ENCODE results near the gene NDUFB10. TPM values are rescaled to one million over a fixed set of nuclear protein-coding genes. Genes with fewer than 3 reads are reported as not detected.

NDUFB10 gene
- total RNA-seq, 1 donor from 2014 or later: 95.0 TPM

DNA sequence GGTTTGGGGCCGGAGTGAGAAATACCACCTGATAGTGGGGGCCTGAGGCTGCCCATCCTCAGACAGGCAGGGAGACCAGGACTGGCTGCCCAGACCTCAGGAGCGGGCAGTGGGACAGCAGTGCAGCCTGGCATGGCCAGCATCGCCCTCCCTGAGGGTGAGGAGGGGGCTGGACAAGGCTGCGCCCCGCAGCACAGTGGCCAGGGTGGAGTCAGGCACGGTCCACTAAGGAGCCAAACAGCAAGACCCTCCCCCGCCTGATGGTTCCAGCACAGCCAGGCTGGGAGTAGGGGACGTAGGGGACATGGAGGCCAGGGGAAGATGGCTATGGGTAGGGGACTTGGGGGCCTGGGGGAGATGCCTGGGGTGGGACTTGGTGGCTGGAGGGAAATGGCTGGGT is 47.0 kb downstream of the NDUFB10 start:
- H3K9me3 Mint-ChIP-seq: no peaks in the 10 kb centered on the region
- H3K4me1 Mint-ChIP-seq: peaks cover 29% of the 10 kb centered on the region
- peaks cover 4% of the 10 kb centered on the region for H3K36me3 Mint-ChIP-seq
- H3K27ac Mint-ChIP-seq: peak overlapping the region; percentile 30
- no peaks in the 10 kb centered on the region for H3K27me3 Mint-ChIP-seq (ENCODE audit: low read depth)
- TF ChIP-seq, protein P1, sequence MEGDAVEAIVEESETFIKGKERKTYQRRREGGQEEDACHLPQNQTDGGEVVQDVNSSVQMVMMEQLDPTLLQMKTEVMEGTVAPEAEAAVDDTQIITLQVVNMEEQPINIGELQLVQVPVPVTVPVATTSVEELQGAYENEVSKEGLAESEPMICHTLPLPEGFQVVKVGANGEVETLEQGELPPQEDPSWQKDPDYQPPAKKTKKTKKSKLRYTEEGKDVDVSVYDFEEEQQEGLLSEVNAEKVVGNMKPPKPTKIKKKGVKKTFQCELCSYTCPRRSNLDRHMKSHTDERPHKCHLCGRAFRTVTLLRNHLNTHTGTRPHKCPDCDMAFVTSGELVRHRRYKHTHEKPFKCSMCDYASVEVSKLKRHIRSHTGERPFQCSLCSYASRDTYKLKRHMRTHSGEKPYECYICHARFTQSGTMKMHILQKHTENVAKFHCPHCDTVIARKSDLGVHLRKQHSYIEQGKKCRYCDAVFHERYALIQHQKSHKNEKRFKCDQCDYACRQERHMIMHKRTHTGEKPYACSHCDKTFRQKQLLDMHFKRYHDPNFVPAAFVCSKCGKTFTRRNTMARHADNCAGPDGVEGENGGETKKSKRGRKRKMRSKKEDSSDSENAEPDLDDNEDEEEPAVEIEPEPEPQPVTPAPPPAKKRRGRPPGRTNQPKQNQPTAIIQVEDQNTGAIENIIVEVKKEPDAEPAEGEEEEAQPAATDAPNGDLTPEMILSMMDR (IDR thresholded peaks at IDR 0.05; ENCODE audit: unreplicated experiment): no peak
- no peak for DNase-seq (ENCODE audit: low spot score in 2 of 2, unreplicated experiment in 2 of 2)
- no peak overlapping the region for H3K4me3 Mint-ChIP-seq

- H3K4me1 Mint-ChIP-seq: peaks cover 29% of the 10 kb centered on the region
- no peaks in the 10 kb centered on the region for H3K27me3 Mint-ChIP-seq (ENCODE audit: low read depth)
- H3K4me3 Mint-ChIP-seq: peak overlapping the region; percentile 67
- TF ChIP-seq, protein P1 (IDR thresholded peaks at IDR 0.05; ENCODE audit: unreplicated experiment): no peak
- peaks cover 3% of the 10 kb centered on the region for H3K36me3 Mint-ChIP-seq
- no peak for DNase-seq (ENCODE audit: low spot score in 2 of 2, unreplicated experiment in 2 of 2)
- peak overlapping the region; percentile 34 for H3K27ac Mint-ChIP-seq
- H3K9me3 Mint-ChIP-seq: no peaks in the 10 kb centered on the region
Measured at GRCh38 chr16:2007081-2007836, 47.9 kb downstream of the NDUFB10 start.

- Mint-ChIP-seq H3K4me1 (peaks cover 29% of the 10 kb centered on the region), H3K36me3 (no peaks in the 10 kb centered on the region), H3K27me3 (ENCODE audit: low read depth) (no peaks in the 10 kb centered on the region), H3K27ac (peak overlapping the region; percentile 92), H3K9me3 (no peaks in the 10 kb centered on the region), H3K4me3 (peak overlapping the region; percentile 67)
- no peak for DNase-seq (ENCODE audit: low spot score in 2 of 2, unreplicated experiment in 2 of 2)
- TF ChIP-seq, protein P1 (IDR thresholded peaks at IDR 0.05; ENCODE audit: unreplicated experiment): no peak
Measured at GRCh38 chr16:2008009-2008526, 48.7 kb downstream of the NDUFB10 start.

- H3K9me3 Mint-ChIP-seq: no peaks in the 10 kb centered on the region
- peaks cover 29% of the 10 kb centered on the region for H3K4me1 Mint-ChIP-seq
- H3K27ac Mint-ChIP-seq: peak overlapping the region; percentile 92
- H3K36me3 Mint-ChIP-seq: no peaks in the 10 kb centered on the region
- no peaks in the 10 kb centered on the region for H3K27me3 Mint-ChIP-seq (ENCODE audit: low read depth)
- no peak for DNase-seq (ENCODE audit: low spot score in 2 of 2, unreplicated experiment in 2 of 2)
- TF ChIP-seq, protein P1 (IDR thresholded peaks at IDR 0.05; ENCODE audit: unreplicated experiment): no peak
- peak overlapping the region; percentile 67 for H3K4me3 Mint-ChIP-seq
Measured at GRCh38 chr16:2008631-2009163, 49.4 kb downstream of the NDUFB10 start.

DNA sequence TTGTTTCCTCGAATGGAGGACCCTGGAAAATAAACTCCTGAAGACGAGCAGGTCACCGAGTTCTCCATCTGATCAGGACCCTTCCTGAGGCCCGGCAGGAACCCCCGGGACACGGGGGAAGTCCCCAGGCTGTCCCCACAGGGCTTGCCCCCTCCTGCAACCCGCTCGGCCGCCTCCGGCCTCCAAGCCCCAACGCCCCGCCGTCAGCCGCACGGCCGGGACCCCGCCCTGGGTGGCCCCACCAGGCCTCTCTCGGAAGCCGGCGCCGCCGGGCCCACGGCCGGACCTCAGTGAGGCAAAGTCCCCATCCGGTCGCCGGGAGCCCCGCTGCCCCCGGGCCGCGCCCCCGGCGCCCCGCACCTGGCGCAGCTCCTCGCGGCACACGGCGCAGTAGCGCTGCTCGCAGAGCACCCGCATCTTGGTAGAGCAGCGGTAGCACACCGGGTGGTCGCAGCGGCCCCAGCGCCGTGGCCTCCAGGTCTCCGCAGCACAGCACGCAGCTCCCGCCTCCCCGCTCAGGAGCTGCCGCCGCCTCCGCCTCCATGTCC is 49.9 kb downstream of the NDUFB10 start:
- Mint-ChIP-seq H3K27ac (peak overlapping the region; percentile 92), H3K27me3 (ENCODE audit: low read depth) (no peaks in the 10 kb centered on the region), H3K4me3 (peak overlapping the region; percentile 67), H3K9me3 (no peaks in the 10 kb centered on the region), H3K4me1 (peaks cover 29% of the 10 kb centered on the region), H3K36me3 (no peaks in the 10 kb centered on the region)
- TF ChIP-seq, protein P1 (IDR thresholded peaks at IDR 0.05; ENCODE audit: unreplicated experiment): no peak
- peak in 1 of 2 experiments; percentile 27 for DNase-seq (ENCODE audit: low spot score in 2 of 2, unreplicated experiment in 2 of 2)
